GM23338 (cell line): ENCODE results near the gene MLANA. TPM values are rescaled to one million over a fixed set of nuclear protein-coding genes. Genes with fewer than 3 reads are reported as not detected.

Source experiments
- ATAC-seq: fragments of 200-7000 bp; cut with Tn5 transposase; 3 replicates; pipeline ENCODE4 v1.9.1; 2020
- DNase-seq: peaks from one replicate; pipeline ENCODE4 v3.0.0-alpha.2; 2015; ENCODE audit warnings: low spot score
- H2AFZ ChIP-seq: fragments of 200-600 bp; sonication (generic); 2 replicates; pipeline ENCODE4 v1.8.0; 2016; ENCODE audit warnings: antibody characterized with exemption, mild to moderate bottlenecking, moderate library complexity
- H3F3A ChIP-seq: fragments of 200-600 bp; sonication (generic); replicated peaks from 2 replicates; pipeline ENCODE4 v1.8.0; 2017; ENCODE audit warnings: antibody characterized with exemption, mixed run types, low read depth
- H3K27ac ChIP-seq: fragments of 200-600 bp; sonication (generic); 2 replicates; pipeline ENCODE4 v1.6.1; 2016; ENCODE audit warnings: low read depth
- H3K27me3 ChIP-seq: fragments of 200-600 bp; sonication (generic); 2 replicates; pipeline ENCODE4 v1.8.0; 2016; ENCODE audit warnings: mild to moderate bottlenecking, mixed run types, moderate library complexity; ENCODE audit not compliant: insufficient read depth
- H3K36me3 ChIP-seq: fragments of 200-600 bp; sonication (generic); 2 replicates; pipeline ENCODE4 v1.8.0; 2016; ENCODE audit warnings: mild to moderate bottlenecking; ENCODE audit not compliant: insufficient read depth
- H3K4me1 ChIP-seq: fragments of 200-600 bp; sonication (generic); 2 replicates; pipeline ENCODE4 v1.8.0; 2016; ENCODE audit warnings: mild to moderate bottlenecking, moderate library complexity; ENCODE audit not compliant: insufficient read depth
- H3K4me2 ChIP-seq: fragments of 200-600 bp; sonication (generic); 2 replicates; pipeline ENCODE4 v1.7.1; 2017; ENCODE audit warnings: mixed run types
- H3K4me3 ChIP-seq: fragments of 200-600 bp; sonication (generic); 2 replicates; pipeline ENCODE4 v1.6.1; 2016; ENCODE audit warnings: mixed run types
- H3K79me2 ChIP-seq: fragments of 200-600 bp; sonication (generic); replicated peaks from 2 replicates; pipeline ENCODE4 v1.8.0; 2017; ENCODE audit warnings: mild to moderate bottlenecking; ENCODE audit not compliant: insufficient read depth
- H3K9me2 ChIP-seq: fragments of 200-600 bp; sonication (generic); 2 replicates; pipeline ENCODE4 v1.8.0; 2017; ENCODE audit not compliant: insufficient read depth
- H4K20me1 ChIP-seq: fragments of 200-600 bp; sonication (generic); replicated peaks from 2 replicates; pipeline ENCODE4 v1.8.0; 2017; ENCODE audit warnings: mild to moderate bottlenecking; ENCODE audit not compliant: insufficient read depth
- H3K27ac Mint-ChIP-seq: 2 replicates; pipeline ENCODE4 v1.8.0; 2020; ENCODE audit warnings: inconsistent platforms, mild to moderate bottlenecking, moderate library complexity, mixed read lengths
- H3K27me3 Mint-ChIP-seq: 3 replicates; pipeline ENCODE4 v1.8.0; 2022; ENCODE audit warnings: low read depth, mild to moderate bottlenecking, moderate library complexity, mixed read lengths, inconsistent platforms; ENCODE audit not compliant: insufficient read depth, poor library complexity
- H3K36me3 Mint-ChIP-seq: 3 replicates; pipeline ENCODE4 v1.8.0; 2021; ENCODE audit warnings: low read depth, mild to moderate bottlenecking, inconsistent platforms, moderate library complexity, mixed read lengths
- H3K4me1 Mint-ChIP-seq: 3 replicates; pipeline ENCODE4 v1.8.0; 2020; ENCODE audit warnings: mild to moderate bottlenecking, inconsistent platforms, mixed read lengths
- H3K4me3 Mint-ChIP-seq: 3 replicates; pipeline ENCODE4 v1.8.0; 2021; ENCODE audit warnings: moderate library complexity, mild to moderate bottlenecking, inconsistent platforms, mixed read lengths
- H3K9me3 Mint-ChIP-seq: 3 replicates; pipeline ENCODE4 v1.8.0; 2020; ENCODE audit warnings: moderate library complexity, mild to moderate bottlenecking, inconsistent platforms, mixed read lengths
- CREB1 ChIP-seq: fragments of 250-450 bp; sonication (Bioruptor Pico); IDR thresholded peaks from 2 replicates; pipeline ENCODE4 v1.5.0; 2020; ENCODE audit warnings: low read depth, mild to moderate bottlenecking, moderate library complexity
- EZH2 ChIP-seq: fragments of 200-600 bp; sonication (generic); IDR thresholded peaks from one replicate; pipeline ENCODE4 v1.8.0; 2017; ENCODE audit warnings: antibody characterized with exemption, mild to moderate bottlenecking, low read depth; ENCODE audit not compliant: unreplicated experiment
- NANOG ChIP-seq: IDR thresholded peaks from 2 replicates; pipeline ENCODE4 v1.6.1; 2016; ENCODE audit warnings: antibody characterized with exemption, borderline replicate concordance
- polyA plus RNA-seq: library from polyadenylated mRNA; unstranded; fragments of >200 nt; fragmentation: Nextera tagmentation; extraction: Ambion mirVana; gene quantifications from 2 replicates; pipeline ENCODE4 v1.2.1, GENCODE V29; 2016
- total RNA-seq: library from RNA; depleted of rRNA; stranded (reverse); fragments of >200 nt; shearing (Covaris generic); gene quantifications from 2 replicates; pipeline ENCODE4 v1.2.3, GENCODE V29; 2014
- TF ChIP-seq, protein P1 (sequence below): fragments of 250-450 bp; sonication (Bioruptor Pico); IDR thresholded peaks from 2 replicates; pipeline ENCODE4 v1.5.0; 2020; ENCODE audit warnings: mild to moderate bottlenecking, moderate library complexity
- TF ChIP-seq, protein P2 (sequence below): IDR thresholded peaks from 2 replicates; pipeline ENCODE4 v1.6.1; 2016; ENCODE audit warnings: antibody characterized with exemption

Gene MLANA
- total and polyA plus RNA-seq, 2 experiments from 2014 or later = not detected

- TF ChIP-seq, protein P1, sequence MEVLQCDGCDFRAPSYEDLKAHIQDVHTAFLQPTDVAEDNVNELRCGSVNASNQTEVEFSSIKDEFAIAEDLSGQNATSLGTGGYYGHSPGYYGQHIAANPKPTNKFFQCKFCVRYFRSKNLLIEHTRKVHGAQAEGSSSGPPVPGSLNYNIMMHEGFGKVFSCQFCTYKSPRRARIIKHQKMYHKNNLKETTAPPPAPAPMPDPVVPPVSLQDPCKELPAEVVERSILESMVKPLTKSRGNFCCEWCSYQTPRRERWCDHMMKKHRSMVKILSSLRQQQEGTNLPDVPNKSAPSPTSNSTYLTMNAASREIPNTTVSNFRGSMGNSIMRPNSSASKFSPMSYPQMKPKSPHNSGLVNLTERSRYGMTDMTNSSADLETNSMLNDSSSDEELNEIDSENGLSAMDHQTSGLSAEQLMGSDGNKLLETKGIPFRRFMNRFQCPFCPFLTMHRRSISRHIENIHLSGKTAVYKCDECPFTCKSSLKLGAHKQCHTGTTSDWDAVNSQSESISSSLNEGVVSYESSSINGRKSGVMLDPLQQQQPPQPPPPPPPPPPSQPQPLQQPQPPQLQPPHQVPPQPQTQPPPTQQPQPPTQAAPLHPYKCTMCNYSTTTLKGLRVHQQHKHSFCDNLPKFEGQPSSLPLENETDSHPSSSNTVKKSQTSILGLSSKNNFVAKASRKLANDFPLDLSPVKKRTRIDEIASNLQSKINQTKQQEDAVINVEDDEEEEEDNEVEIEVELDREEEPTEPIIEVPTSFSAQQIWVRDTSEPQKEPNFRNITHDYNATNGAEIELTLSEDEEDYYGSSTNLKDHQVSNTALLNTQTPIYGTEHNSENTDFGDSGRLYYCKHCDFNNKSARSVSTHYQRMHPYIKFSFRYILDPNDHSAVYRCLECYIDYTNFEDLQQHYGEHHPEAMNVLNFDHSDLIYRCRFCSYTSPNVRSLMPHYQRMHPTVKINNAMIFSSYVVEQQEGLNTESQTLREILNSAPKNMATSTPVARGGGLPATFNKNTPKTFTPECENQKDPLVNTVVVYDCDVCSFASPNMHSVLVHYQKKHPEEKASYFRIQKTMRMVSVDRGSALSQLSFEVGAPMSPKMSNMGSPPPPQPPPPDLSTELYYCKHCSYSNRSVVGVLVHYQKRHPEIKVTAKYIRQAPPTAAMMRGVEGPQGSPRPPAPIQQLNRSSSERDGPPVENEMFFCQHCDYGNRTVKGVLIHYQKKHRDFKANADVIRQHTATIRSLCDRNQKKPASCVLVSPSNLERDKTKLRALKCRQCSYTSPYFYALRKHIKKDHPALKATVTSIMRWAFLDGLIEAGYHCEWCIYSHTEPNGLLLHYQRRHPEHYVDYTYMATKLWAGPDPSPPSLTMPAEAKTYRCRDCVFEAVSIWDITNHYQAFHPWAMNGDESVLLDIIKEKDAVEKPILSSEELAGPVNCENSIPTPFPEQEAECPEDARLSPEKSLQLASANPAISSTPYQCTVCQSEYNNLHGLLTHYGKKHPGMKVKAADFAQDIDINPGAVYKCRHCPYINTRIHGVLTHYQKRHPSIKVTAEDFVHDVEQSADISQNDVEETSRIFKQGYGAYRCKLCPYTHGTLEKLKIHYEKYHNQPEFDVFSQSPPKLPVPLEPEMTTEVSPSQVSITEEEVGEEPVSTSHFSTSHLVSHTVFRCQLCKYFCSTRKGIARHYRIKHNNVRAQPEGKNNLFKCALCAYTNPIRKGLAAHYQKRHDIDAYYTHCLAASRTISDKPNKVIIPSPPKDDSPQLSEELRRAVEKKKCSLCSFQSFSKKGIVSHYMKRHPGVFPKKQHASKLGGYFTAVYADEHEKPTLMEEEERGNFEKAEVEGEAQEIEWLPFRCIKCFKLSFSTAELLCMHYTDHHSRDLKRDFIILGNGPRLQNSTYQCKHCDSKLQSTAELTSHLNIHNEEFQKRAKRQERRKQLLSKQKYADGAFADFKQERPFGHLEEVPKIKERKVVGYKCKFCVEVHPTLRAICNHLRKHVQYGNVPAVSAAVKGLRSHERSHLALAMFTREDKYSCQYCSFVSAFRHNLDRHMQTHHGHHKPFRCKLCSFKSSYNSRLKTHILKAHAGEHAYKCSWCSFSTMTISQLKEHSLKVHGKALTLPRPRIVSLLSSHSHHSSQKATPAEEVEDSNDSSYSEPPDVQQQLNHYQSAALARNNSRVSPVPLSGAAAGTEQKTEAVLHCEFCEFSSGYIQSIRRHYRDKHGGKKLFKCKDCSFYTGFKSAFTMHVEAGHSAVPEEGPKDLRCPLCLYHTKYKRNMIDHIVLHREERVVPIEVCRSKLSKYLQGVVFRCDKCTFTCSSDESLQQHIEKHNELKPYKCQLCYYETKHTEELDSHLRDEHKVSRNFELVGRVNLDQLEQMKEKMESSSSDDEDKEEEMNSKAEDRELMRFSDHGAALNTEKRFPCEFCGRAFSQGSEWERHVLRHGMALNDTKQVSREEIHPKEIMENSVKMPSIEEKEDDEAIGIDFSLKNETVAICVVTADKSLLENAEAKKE (CRISPR knock-in tag) = no peak
- TF ChIP-seq, protein P2, sequence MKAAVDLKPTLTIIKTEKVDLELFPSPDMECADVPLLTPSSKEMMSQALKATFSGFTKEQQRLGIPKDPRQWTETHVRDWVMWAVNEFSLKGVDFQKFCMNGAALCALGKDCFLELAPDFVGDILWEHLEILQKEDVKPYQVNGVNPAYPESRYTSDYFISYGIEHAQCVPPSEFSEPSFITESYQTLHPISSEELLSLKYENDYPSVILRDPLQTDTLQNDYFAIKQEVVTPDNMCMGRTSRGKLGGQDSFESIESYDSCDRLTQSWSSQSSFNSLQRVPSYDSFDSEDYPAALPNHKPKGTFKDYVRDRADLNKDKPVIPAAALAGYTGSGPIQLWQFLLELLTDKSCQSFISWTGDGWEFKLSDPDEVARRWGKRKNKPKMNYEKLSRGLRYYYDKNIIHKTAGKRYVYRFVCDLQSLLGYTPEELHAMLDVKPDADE = no peak
- TF ChIP-seq NANOG (no peak), CREB1 (CRISPR knock-in tag) (no peak)
Observed at GRCh38 chr9:5938449-5938848, 47.8 kb downstream of the MLANA start (continued).

DNA sequence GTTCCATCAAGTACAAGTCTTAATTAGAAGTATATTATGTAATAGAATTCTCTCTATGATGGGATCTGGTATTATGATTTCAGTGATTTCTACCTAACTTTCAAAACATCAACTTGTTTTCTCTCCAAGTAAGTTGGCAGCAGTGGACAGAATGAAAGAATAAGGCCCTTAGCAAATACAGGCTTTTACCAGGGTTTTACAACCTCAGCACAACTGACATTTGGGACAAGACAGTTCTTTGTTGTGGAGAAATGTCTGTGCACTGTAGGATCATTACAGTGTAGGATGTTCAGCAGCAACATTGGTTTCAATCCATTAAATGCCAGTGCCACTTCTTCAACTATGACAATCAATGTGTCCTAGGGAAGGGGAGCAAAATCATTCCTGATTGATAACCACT, 48.8 kb downstream of the MLANA start:
- H3K4me1 Mint-ChIP-seq = no peaks in the 10 kb centered on the region; the same call in 1 of the 3 replicates
- no peak overlapping the region for H3K27ac Mint-ChIP-seq

More for the DNA sequence above, 48.8 kb downstream of the MLANA start:
- H3K27ac ChIP-seq = no peak overlapping the region
- no peaks in the 10 kb centered on the region for H4K20me1 ChIP-seq
- no peaks in the 10 kb centered on the region for H3F3A ChIP-seq
- Mint-ChIP-seq H3K4me3 (no peak overlapping the region), H3K36me3 (no peaks in the 10 kb centered on the region), H3K9me3 (no peaks in the 10 kb centered on the region), H3K27me3 (no peaks in the 10 kb centered on the region)
- DNase-seq (no peak), ATAC-seq (no peak)
- H3K9me2 ChIP-seq = no peaks in the 10 kb centered on the region
- H2AFZ ChIP-seq = no peak overlapping the region
- no peaks in the 10 kb centered on the region for H3K4me1 ChIP-seq
- H3K79me2 ChIP-seq = no peaks in the 10 kb centered on the region
- no peaks in the 10 kb centered on the region for H3K36me3 ChIP-seq
- H3K27me3 ChIP-seq = no peaks in the 10 kb centered on the region
- no peak overlapping the region for H3K4me2 ChIP-seq
- TF ChIP-seq, protein P1 (CRISPR knock-in tag) = no peak
- TF ChIP-seq, protein P2 = no peak
- no peak for TF ChIP-seq EZH2
- no peak overlapping the region for H3K4me3 ChIP-seq
